Measurements from ENCODE around the gene CRADD. TPM values are rescaled to one million over a fixed set of nuclear protein-coding genes. Genes with fewer than 3 reads are reported as not detected.

The CRADD gene
- total RNA-seq, 2 donors from 2014 or later, result 27.2 to 75.2 TPM

DNA sequence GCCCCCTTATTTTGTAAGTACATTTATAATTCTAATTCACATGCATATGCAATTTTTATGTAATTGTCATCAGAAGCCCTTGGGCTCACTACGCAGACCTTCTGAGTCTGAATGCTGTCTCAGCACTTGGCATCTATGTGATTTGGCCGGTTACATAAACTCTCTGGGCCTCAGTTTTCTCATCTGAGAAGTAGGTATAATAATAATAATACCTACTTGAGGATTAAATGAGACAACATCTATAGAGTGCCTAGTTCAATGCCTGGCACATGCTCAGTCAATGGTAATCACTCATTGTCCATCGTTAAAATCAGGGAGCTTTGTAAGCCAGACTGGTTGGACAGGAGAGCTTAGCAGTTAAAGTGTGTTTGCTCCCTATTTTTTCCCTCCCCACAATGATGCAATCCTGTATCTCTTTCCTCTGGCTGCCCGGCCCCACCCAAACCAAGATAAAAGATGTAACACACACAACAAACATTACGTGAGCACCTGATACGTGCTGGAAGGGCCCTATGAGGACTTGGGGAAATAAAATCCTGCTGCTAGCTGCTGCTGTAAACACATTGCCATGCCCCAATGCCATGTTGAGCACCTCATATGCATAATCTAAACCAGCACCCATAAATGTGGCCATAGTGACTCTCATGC lies 235.0 kb downstream of the CRADD start:
- H3K36me3 ChIP-seq (replicated peaks in 1 of 2; ENCODE audit: insufficient read depth in 1 of 2, low read depth in 2 of 2), result no peaks in the 10 kb centered on the region
- no peaks in the 10 kb centered on the region for H3K4me1 ChIP-seq
- no peaks in the 10 kb centered on the region for H3K9me3 ChIP-seq
- H3K4me3 ChIP-seq, result no peak overlapping the region
- 76 to 78% methylated on average over 6 of the region's 6 CpGs for WGBS, 2 donors
- no peak for TF ChIP-seq POLR2A (IDR thresholded peaks at IDR 0.05)
- TF ChIP-seq, protein P1, sequence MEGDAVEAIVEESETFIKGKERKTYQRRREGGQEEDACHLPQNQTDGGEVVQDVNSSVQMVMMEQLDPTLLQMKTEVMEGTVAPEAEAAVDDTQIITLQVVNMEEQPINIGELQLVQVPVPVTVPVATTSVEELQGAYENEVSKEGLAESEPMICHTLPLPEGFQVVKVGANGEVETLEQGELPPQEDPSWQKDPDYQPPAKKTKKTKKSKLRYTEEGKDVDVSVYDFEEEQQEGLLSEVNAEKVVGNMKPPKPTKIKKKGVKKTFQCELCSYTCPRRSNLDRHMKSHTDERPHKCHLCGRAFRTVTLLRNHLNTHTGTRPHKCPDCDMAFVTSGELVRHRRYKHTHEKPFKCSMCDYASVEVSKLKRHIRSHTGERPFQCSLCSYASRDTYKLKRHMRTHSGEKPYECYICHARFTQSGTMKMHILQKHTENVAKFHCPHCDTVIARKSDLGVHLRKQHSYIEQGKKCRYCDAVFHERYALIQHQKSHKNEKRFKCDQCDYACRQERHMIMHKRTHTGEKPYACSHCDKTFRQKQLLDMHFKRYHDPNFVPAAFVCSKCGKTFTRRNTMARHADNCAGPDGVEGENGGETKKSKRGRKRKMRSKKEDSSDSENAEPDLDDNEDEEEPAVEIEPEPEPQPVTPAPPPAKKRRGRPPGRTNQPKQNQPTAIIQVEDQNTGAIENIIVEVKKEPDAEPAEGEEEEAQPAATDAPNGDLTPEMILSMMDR (IDR thresholded peaks at IDR 0.05), result no peak
- H3K27me3 ChIP-seq, result no peaks in the 10 kb centered on the region
- intact Hi-C loops (cut with DNase I), result no loop called here
- H3K27ac ChIP-seq, result no peak overlapping the region
- DNase-seq, result no peak
- no peak for ATAC-seq

DNA sequence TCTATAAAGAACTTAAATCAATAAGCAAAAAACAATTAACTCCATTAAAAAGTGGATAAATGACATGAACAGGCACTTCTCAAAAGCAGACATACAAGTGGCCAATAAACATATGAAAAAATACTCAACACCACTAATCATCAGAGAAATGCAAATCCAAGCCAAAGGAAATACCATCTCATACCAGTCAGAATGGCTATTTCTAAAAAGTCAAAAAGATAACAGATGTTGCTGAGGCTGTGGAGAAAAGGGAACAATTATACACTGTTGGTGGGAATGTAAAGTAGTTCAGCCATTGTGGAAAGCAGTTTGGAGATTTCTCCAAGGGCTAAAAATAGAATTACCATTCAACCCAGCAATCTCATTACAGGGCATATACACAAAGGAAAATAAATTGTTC lies 236.7 kb downstream of the CRADD start:
- no peak overlapping the region for H3K27ac ChIP-seq
- DNase-seq (no peak), ATAC-seq (no peak)
- no peak overlapping the region for H3K4me3 ChIP-seq
- no peaks in the 10 kb centered on the region for H3K4me1 ChIP-seq
- no peaks in the 10 kb centered on the region for H3K27me3 ChIP-seq
- no peak for TF ChIP-seq POLR2A (IDR thresholded peaks at IDR 0.05)
- TF ChIP-seq, protein P1 (IDR thresholded peaks at IDR 0.05), result no peak
- H3K36me3 ChIP-seq (replicated peaks in 1 of 2; ENCODE audit: insufficient read depth in 1 of 2, low read depth in 2 of 2), result no peaks in the 10 kb centered on the region
- intact Hi-C loops (cut with DNase I), result no loop called here
- H3K9me3 ChIP-seq, result no peaks in the 10 kb centered on the region

DNA sequence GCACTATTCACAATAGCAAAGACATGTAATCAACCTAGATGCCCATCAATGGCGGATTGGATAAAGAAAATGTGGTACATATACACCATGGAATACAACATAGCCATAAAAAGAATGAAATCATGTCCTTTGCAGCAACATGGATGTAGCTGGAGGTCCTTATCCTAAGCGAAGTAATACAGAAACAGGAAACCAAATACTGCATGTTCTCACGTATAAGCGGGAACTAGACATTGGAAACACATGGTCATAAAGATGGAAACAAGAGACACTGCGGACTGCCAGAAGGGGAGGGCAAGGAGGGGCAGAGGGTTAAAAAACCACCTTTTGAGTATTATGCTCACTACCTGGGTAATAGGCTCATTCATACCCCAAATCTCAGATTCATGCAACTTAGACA lies 237.1 kb downstream of the CRADD start:
- intact Hi-C loops (cut with DNase I), result no loop called here
- H3K27me3 ChIP-seq, result no peaks in the 10 kb centered on the region
- no peaks in the 10 kb centered on the region for H3K36me3 ChIP-seq (replicated peaks in 1 of 2; ENCODE audit: insufficient read depth in 1 of 2, low read depth in 2 of 2)
- H3K4me1 ChIP-seq, result no peaks in the 10 kb centered on the region
- no peak overlapping the region for H3K4me3 ChIP-seq
- ATAC-seq, result no peak
- DNase-seq, result no peak
- H3K9me3 ChIP-seq, result no peaks in the 10 kb centered on the region
- TF ChIP-seq, protein P1 (IDR thresholded peaks at IDR 0.05), result no peak
- no peak for TF ChIP-seq POLR2A (IDR thresholded peaks at IDR 0.05)
- WGBS, 2 donors, result 89 to 96% methylated on average over 5 of the region's 5 CpGs
- no peak overlapping the region for H3K27ac ChIP-seq

DNA sequence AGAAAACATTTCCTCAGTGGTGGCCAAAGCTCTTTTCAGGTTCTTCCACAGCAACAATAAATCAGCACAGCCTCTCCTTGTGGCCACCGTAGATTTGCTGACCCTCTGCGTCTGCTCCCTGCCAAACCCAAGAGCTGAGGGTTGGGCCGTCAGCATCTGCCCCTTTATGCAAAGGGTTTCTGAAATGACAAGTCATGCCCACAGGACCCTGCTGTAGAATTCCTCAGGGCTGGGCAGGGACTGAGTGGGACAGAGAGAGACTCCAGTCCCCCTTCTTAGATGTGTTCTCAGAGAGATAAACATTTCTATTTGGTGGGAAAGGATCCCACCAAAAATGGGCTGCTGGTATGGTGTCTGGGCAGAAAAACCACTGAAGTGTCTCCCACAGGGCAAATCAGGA lies 238.2 kb downstream of the CRADD start:
- Histone ChIP-seq H3K4me3 (no peak overlapping the region), H3K27ac (no peak overlapping the region), H3K9me3 (no peaks in the 10 kb centered on the region), H3K27me3 (no peaks in the 10 kb centered on the region), H3K4me1 (no peaks in the 10 kb centered on the region), H3K36me3 (replicated peaks in 1 of 2; ENCODE audit: insufficient read depth in 1 of 2, low read depth in 2 of 2) (no peaks in the 10 kb centered on the region)
- ATAC-seq (no peak), DNase-seq (no peak)
- TF ChIP-seq POLR2A (IDR thresholded peaks at IDR 0.05), result no peak
- TF ChIP-seq, protein P1 (IDR thresholded peaks at IDR 0.05), result no peak
- WGBS, 2 donors, result 90 to 95% methylated on average over 3 of the region's 3 CpGs
- intact Hi-C loops (cut with DNase I), result no loop called here

DNA sequence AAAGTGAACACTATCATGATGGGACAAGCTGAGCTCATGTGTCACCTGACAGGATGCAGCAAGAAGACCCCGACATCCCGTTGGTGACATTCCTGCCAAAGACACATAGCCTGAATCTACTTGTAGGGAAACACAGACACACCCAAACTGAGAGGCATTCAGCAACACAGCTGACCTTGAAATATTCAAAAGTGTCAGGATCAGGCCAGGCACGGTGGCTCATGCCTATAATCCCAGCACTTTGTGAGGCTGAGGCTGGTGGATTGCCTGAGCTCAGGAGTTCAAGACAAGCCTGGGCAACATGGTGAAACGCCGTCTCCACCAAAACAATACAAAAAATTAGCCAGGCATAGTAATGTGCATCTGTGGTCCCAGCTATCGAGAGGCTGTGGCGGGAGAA lies 239.2 kb downstream of the CRADD start:
- intact Hi-C loops (cut with DNase I), result no loop called here
- ATAC-seq, result no peak
- WGBS, 2 donors, result 69 to 73% methylated on average over 7 of the region's 7 CpGs

More for the DNA sequence above, 239.2 kb downstream of the CRADD start:
- Histone ChIP-seq H3K4me1 (no peaks in the 10 kb centered on the region), H3K4me3 (no peak overlapping the region), H3K36me3 (replicated peaks in 1 of 2; ENCODE audit: insufficient read depth in 1 of 2, low read depth in 2 of 2) (no peaks in the 10 kb centered on the region), H3K27ac (no peak overlapping the region), H3K9me3 (no peaks in the 10 kb centered on the region), H3K27me3 (no peaks in the 10 kb centered on the region)
- no peak for DNase-seq
- no peak for TF ChIP-seq POLR2A (IDR thresholded peaks at IDR 0.05)
- TF ChIP-seq, protein P1 (IDR thresholded peaks at IDR 0.05), result no peak

Data from body of pancreas (tissue), 4 donors.